HG03103 (cell line): Measurements from ENCODE around the gene CD200.
"Not testable (repeated sequence)": the region's sequence is repeated elsewhere in the genome, so short reads cannot be mapped to it uniquely, and the experiment has no call there.

Experiments used
- ATAC-seq: cut with Tn5 transposase; IDR thresholded peaks from one replicate; pipeline ENCODE4 v1.9.1; 2021; ENCODE audit warnings: low read depth; ENCODE audit not compliant: unreplicated experiment

Gene CD200

DNA sequence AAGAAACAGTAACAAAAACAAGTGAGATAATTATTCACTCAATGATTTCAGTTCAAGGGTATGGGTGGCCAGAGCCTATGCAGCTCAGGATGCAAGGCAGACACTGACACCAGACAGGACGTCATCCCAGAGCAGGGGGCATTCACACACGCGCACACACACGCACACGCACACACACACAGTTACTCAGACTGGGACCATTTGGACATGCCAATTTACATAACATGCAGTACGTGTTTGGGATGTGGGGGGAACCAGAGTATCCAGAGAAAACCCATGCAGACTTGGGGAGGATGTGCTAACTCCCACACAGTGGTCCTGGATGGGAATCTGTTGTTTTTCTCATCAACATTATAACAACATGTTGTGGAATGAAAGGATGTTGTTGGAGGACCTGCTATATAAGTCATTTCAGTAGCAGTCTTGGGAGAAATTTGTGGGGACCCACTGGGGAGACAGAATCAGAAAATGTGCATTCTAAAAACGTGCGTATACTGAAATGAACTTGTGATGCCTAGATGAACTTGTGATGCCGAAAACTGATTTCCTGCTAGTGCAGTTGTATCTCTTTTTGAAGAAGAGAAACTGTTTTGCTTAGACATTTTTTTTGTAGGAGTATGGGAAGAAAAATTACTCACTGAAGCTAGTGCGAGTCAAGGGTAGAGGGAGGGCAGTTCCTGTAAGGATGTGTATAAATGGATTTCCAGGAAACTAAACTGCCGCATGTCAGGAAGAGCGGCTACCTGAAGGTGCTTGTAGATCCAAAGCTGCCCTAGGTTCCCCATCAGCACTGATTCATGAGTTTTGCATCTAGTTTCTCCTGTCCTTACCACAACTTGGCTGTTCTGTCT, 25.2 kb downstream of the CD200 start:
- no peak for ATAC-seq

GRCh38 chr3:112360561-112360960, 27.6 kb downstream of the CD200 start:
- no peak for ATAC-seq

- ATAC-seq: no peak
Measured at GRCh38 chr3:112362221-112362620, 29.3 kb downstream of the CD200 start.

- no peak for ATAC-seq
Measured at GRCh38 chr3:112364291-112364690, 31.3 kb downstream of the CD200 start.

GRCh38 chr3:112365035-112365434, 32.1 kb downstream of the CD200 start:
- ATAC-seq: no peak

DNA sequence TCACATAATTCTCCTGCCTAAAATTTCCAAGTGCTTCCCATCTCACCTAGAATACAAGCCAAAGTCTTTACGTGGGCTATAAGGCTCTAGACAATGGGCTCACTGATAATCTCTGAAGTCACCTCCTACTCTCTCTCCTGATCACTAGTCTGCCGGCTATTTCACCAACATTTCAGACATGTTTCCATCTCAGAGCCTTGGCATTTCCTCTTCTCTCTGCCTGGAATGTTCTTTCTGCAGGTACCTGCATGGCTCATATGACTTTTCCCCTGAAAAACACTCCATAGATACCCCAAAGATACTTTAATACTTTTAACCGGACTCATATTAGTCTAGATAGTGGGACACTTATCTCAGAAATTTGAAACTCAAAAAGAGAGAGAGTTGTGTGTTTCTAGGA, 32.7 kb downstream of the CD200 start:
- ATAC-seq: no peak

DNA sequence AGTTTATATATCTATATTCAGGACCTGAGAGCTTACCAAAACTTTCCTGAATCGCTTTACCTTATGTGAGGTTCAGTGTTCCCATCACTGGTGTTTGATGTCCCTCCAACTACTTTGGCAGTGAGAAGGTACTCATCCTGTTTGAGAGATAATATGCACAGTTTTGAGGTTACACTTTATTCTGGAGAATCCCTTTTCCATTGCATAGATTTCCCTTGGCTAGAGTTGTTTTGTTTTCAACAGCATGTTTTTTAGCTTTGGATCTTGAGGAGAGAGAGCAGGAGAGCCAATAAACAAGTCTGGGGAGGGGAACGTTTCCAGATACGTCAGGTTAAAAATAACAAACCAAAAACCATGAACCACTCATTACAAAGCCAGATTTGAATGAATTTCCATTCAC, 33.6 kb downstream of the CD200 start:
- no peak for ATAC-seq

GRCh38 chr3:112371569-112371968, 38.6 kb downstream of the CD200 start:
- no peak for ATAC-seq

- ATAC-seq: no peak
Measured at GRCh38 chr3:112372396-112372795, 39.4 kb downstream of the CD200 start.

DNA sequence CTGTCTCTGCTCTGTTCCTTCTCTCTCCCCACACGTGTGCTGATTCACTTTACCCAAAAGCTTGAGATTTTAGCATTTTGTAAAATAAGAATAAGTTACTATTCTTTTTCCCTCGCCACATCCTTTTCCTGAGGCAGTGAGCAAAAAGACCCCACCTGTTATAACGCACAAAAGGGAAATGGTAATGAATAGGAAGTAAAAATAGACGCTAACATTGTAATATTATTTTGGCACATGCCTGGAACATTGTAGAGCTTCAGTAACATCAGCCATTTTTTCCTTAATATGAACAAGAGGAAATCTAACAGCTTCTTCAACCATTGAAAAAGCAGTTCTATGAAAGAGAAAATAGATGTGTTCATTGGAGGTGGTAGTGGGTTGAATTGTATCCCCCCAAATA, 40.5 kb downstream of the CD200 start:
- no peak for ATAC-seq

GRCh38 chr3:112373924-112374323, 41.0 kb downstream of the CD200 start:
- no peak for ATAC-seq

DNA sequence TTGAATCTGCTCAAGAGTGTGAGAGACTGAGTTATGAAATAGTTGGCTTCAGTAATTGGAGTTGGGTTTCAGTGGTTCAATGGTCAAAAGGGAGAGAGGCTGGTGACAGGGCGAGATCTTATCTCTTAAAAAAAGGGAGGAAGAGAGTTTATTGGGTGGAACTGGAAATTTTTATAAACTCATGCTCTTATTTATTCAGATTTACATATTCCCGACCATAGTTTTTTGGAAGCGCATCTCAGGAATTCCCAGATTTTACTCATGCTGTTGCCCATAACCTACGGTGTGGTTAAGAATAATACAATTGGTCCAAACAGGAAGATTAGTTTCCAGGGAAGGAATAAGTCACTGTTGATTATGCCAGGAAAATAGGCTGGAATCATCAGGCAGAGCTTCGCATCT, 41.4 kb downstream of the CD200 start:
- no peak for ATAC-seq

DNA sequence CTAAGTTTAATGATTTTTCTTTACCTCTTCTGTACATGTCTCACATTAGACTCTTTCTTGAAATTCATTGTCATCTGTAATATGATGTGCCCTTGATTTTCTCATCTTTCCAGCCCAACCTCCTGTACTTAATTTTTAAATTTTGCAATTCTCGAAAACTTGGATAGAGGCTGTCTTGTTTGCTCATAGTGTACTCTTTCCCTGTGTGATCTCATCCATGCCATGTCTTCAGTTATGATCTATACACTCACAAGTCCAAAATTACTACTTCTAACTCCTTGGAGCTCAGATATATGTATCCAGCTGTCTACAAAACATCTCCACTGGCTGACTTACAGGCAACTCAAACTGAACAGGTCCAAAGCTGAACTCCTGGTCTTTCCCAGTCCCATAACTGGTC, 42.2 kb downstream of the CD200 start:
- no peak for ATAC-seq

DNA sequence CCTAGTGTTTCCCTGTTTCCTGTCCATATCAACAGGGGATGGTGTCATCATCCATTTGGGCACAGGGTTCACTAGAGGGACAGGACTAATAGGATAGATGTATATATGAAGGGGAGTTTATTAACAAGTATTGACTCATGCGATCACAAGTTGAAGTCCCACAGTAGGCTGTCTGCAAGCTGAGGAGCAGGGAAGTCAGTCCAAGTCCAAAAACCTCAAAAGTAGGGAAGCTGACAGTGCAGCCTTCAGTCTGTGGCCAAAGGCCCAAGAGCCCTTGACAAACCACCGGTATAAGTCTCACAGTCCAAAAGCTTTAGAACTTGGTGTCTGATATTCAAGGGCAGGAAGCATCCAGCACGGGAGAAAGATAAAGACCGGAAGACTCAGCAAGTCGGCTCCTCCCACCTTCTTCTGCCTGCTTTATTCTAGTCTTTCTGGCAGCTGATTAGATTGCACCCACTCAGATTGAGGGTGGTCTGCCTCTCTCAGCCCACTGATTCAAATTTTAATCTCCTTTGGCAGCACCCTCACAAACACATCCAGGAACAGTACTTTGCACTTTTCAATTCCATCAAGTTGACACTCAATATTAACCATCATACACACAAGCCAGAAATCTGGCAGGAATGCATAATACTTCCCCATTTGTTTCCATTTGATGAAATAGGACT, 43.4 kb downstream of the CD200 start:
- no peak for ATAC-seq

GRCh38 chr3:112376992-112377391, 44.0 kb downstream of the CD200 start:
- ATAC-seq: no peak

GRCh38 chr3:112377568-112378071, 44.7 kb downstream of the CD200 start:
- ATAC-seq: no peak

DNA sequence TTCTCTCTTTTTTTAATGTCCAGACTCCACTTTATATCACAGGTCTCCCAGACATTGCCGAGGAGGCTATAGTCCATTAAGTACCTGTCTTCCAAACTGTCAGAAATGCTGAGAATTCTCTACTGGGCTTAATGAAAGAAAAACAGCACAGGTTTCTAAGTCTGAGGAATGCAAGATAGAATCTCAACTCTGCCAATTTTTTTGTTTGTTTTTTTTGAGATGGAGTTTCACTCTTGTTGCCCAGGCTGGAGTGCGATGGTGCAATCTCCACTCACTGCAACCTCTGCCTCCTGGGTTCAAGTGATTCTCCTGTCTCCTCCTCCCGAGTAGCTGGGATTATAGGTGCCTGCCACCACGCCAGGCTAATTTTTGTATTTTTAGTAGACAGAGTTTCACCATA, 45.4 kb downstream of the CD200 start:
- not testable (repeated sequence) for ATAC-seq

DNA sequence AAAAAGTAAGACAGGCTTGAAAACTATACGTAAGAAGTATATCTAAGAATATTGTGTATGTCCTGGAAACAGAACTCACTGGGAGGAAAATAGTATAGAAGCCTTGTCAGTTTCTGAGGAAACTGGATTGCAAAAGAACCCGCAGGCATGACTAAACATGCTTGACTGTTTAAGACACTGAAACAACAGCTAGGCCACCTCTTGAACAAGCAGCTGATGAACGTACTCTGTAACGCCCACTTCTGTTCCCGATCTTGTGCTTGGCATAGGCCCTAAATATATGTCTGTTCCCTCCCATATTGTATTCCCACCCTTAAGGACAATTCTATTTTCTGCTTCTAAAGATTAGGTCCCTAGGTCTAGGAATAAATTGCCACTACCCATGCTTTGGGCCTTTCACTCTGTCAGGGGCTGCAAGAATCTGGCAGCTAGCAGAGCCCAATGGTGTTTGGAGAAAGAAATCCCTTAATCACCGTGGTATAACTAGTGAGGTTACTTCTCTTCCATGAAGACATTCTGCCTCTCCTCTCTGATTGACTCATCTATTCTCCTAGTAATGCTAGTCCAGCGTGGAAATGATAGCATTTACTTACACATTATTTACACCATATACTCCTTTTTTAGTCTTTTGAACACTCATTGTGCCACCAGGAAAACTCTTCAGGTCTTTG, 46.2 kb downstream of the CD200 start:
- no peak for ATAC-seq

GRCh38 chr3:112381673-112382542, 49.0 kb downstream of the CD200 start:
- no peak for ATAC-seq

DNA sequence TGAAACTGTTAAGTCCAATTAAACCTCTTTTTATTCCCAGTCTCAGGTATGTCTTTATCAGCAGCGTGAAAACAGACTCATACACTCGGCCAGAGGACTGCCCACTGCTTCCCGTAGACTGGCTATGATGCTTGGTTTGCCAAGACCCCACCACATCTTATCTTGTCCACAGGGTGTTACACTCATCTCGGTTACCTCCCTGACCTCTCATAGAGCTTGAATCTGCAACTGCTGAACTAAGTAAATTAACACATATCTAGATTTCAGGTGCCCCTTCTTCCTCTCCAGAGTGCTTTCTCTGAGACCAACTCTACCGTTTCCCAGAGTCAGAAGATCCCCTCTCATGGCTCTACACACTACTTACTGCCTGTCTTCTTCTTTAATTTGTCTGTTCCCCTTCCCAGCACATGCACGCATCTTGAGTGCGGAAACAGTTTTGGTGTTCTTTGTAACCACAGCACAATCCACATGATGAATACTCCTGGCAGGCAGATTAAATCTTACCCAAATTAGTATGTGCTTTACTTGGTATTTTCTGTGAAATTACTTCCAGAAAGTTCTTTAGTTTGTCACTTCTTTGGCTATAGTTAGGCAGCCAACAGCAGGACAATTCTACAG, 49.7 kb downstream of the CD200 start:
- ATAC-seq: no peak
